Bone marrow (tissue), 2 donors: Measurements from ENCODE around the gene NGB.
"Not testable (repeated sequence)": the region's sequence is repeated elsewhere in the genome, so short reads cannot be mapped to it uniquely, and the experiment has no call there.

ENCODE experiments used
- DNase-seq, 2 donors: peaks; one replicate each; lab custom pipeline; 2025; lab: John Stamatoyannopoulos, UW

Gene NGB, protein sequence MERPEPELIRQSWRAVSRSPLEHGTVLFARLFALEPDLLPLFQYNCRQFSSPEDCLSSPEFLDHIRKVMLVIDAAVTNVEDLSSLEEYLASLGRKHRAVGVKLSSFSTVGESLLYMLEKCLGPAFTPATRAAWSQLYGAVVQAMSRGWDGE

DNA sequence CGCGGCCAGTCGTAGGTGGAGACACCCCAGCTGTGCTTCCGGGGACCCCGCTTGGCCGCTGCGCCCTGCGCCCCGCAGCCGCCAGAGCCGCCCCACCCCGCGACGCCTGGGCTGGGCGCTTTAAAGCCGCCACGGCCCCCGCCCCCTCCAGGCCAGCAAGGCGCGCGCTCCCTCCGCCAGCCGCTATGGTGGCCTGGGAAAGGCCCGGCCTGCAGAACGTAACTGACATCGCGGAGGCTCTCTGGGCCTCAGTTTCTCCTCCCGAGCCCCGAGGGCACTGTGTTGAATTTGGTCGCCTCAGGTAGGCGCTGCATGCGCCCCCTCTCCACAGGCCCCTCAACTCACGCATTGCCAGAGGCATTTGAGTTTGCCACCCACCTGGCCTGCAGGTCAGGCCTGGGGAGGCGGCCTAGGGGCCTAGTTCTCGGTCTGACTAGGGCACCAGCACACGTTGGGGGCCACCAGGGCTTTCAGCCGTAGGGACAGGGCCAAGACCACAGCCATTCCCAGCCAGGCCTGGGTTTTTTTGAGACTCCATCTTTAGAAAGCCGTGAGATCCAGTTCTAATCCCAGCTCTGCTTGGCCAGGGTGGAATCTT, at the start of gene NGB:
Gene NGB (minus strand): TSS at position 94 of the 598 bp plus-strand sequence. CDS start 269 bp downstream, outside the sequence.
- DNase-seq = no peak

DNA sequence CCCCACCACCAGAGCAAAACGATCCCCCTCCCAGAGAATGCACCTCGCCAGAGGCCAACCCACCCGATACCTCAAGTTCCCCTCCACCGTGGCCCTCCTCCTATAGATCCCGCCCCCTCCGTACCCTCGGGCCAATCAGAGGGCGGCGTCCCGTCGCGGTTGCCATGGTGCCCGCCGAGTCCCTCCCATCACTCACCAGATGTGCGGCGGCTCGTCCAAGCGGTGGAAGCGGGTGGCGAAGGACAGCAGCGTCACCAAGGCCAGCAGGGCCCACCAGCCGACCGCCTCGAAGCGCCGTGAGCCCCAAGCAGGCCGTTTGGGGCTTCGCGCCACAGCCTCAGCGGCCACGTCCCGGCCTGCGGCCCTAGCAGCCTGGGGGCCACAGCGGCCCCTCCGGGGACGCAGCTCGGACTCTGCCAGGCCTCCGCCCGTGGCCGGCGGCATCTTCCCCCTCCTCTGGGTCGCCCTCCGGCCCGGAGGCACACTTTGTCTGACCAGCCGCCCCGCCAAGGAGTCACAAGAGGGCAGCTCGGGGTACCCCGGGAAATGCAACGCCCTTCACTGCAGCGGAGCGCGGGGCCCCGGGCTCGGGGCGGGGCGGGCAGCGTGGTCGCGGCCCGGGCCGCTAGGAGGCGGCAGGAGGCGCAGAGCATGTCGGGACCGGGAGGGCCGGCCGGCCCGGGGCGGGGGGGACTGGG, 49.4 kb upstream of the NGB start, which contains the start of gene POMT2:
Gene POMT2 (minus strand): TSS at position 646 of the 698 bp plus-strand sequence. CDS start 202 bp downstream, at position 444.
- peak; percentile 77 to 86 for DNase-seq

DNA sequence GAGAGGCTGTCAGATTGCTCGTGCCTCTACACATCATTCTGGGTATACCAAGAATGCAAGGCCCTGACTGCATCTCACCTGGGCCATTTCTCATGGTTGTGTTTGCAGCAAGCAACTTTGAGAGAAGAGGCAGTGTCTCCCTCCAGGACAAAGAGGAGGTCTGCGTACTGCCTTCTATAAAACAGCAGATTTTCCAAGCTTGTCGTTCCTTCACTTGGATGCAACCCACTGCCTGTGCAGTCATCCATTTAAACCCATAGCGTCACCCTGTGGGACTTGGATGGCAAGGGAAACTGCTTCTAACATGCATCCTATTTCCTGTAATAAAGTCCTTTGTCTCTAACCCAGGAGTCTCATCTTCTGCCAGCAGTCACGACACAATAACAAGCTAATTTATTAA, 48.4 kb upstream of the NGB start:
- DNase-seq = no peak

DNA sequence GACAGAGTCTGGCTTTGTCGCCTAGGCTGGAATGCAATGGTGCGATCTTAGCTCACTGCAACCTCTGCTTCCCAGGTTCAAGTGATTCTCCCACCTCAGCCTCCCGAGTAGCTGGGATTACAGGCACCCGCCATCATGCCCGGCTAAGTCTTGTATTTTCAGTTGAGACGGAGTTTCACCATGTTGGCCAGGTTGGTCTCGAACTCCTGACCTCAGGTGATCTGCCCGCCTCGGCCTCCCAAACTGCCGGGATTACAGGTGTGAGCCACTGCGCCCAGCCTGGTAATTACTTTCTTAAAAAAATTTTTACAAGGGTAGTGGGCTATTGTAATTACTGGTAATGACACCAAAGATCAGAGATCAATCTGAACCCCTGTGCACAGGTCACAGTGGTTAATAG, 47.8 kb upstream of the NGB start:
- DNase-seq = not testable (repeated sequence)

DNA sequence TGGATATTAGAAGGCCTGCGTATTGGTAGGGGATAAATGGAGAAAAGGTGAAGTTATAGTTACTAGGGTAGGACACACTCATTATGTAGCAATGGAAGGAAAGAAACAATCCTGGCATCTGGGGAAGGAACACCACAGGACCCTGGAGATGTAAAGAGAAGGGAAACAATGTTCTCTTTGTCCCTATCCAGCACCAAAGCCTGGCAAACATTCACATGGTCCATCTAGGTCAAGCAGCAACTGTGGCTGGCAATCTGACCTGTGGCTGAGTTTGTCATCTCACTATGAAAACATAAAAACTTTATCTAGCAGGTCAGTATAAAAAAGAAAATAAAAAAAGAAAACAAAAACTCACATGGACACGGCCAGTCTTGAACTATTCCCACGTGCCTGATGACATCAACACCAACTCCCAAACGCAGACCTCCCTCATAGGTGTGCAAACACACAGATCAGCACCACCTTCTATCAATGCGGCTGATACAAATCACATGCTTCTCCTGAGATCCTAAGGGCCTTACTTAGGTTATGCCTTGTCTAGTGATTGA, 47.1 kb upstream of the NGB start:
- no peak for DNase-seq

DNA sequence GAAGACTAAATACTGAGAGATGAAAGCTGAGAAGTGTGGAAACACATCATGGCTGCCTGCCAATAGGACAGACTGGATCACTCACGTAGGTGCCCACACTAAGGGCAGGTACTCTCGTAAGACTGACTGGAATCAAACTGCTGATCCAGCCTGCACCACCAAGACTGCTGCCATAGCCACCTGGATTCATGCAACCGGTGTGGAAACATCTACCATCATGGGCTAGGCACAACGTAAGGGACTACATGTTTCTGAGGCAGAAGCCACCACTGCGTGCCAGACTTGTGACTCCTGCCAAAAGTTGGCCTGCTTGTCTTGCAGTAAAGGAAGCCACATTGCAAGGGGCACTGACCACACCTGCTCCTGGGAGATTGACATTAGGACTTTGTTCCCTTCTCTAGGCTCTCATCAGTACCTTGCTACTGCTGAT, 45.9 kb upstream of the NGB start:
- no peak for DNase-seq

DNA sequence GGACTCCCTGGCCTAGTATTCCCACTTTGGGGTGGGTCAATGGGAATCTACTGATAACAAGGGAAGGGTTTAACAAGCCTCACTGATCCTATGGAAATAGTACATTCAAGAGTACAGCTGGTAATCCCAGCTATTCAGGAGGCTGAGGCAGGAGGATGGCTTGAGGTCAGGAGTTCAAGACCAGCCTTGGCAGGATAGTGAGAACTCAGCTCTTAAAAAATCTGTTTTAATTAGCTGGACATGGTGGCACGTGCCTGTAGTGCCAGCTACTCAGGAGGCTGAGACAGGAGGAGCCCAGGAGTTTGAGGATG, 45.1 kb upstream of the NGB start:
- no peak for DNase-seq

DNA sequence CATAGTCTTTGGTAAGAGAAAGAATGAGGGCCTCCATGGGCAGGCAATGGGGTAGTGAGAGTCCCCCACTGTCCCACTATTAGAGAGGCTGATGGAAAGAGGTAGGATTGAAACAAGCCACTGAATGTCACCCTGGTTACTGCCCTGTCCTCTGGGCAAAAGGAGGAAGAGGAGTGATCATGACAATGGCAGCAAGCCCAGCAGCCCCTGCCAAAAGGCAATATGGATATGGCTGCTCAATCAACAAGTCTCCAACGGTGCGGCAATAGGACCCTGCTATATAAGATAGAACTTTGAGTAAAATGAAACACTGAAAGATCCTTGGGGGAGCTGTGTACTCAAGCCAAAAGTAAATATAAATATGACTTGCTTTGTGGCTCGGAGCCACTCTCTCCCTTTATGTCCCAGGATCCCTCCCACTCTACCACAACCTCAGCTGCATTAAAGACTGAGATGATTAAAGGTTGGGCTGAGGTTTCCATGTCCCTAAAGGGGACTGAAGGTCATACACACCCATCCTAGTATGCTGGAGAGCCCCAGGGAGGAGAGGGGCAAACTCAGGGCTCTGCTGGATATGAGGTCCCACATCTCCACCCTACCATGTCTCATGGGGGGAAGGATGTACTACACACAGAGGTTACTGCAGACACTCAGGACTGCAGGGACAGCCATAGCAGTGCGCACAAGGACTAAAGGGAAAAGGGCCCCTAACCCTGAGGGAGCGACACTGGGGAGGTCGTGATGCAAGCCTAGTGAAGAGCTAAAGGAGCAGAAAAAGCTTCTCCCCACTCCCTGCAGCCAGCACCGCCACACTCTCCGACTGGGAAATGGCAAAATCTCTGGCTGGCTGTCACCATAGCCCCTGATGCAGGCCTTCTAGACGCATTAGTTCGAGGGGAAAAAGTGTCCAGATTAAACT, 43.8 kb upstream of the NGB start:
- no peak for DNase-seq

DNA sequence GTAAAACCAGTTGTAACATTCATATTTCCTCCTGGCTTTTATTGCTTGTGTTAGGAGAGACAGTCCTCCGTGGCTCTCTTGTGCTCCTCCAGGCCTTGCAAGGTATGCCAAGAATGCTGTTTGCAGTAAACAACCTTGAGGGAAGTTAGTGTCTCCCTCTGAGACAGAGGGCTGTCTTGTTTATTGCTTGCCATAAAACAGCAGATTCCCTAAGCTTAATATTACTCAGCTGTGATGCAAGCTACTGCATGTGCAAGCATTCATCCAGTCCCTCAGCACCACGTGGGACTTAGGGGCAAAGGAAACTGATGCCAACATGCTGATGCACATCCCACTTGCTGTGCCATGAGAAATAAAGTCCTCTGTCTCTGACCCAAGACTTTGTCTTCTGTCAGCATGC, 43.0 kb upstream of the NGB start:
- DNase-seq = no peak

DNA sequence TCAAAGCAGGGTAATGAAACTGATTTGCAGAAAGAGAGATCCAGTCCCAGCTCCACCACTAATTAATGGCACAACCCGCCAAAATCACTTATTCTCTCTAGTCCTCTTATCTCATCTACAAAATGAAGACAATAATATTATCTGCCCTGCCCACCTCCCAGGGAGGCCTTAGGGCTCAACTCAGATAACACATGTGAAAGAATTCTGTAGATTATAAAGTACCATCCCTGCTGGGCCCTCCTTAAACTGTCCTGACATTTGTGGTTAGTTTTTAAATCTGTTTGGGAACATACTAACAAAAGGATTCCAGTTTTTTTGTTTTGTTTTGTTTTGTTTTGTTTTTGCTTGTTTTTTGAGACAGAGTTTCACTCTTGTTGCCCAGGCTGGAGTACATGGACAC, 42.4 kb upstream of the NGB start:
- DNase-seq = no peak

DNA sequence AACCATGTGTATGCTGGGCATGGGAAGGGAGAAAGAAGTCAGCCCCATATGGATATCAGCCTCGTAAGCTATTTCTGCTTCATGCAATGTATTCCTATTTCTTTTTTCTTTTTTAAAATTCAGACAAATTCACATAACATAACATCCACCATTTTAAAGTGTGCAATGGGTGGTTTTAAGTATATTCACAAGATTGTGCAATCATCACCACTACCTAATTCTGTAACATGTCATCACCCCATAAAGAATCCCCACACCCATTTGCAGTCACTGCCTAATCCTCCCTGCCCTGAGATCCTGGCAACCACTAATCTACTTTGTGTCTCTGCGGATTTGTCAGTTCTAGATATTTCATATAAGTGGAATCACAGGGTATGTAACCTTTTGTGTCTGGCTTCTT, 40.2 kb upstream of the NGB start:
- DNase-seq = no peak

DNA sequence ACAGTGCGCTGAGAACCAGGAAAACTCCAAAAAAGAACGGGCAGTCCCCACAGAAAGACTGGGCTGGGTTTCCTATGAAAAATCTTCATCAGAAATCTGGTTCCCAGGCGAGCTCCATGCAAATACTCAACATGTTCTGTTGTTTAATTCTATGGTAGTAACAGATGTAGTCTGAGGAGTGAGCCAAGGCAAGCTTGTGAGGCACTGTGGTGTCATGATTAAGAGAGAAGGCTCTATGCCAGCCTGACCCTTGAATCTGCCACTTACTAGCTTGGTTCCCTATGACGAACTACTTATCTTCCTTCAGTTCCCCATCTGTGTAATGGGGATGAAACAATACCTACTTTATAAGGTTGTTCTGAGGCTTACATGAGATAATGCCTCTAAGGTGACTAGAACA, 39.0 kb upstream of the NGB start:
- DNase-seq = no peak

DNA sequence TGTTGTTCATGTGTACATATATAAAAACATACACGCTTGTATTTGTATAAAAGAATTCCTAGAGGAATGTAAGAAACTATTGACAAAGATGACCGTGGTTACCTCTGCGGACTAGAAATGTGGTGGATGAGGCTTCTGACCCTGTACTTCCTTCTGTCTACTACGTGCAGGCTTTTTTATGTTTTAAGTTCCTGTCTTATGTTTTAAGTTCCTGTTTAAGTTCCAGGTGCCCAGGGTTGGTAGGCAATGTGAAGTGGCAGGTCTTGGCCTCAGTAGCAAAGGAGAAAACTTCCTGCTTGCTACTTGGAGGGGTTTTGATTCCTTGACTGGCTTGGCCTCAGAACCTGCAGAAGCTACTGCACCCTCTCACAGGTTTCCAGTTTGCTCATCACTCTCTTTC, 38.1 kb upstream of the NGB start:
- DNase-seq = peak in 1 of 2 donors; percentile 42

DNA sequence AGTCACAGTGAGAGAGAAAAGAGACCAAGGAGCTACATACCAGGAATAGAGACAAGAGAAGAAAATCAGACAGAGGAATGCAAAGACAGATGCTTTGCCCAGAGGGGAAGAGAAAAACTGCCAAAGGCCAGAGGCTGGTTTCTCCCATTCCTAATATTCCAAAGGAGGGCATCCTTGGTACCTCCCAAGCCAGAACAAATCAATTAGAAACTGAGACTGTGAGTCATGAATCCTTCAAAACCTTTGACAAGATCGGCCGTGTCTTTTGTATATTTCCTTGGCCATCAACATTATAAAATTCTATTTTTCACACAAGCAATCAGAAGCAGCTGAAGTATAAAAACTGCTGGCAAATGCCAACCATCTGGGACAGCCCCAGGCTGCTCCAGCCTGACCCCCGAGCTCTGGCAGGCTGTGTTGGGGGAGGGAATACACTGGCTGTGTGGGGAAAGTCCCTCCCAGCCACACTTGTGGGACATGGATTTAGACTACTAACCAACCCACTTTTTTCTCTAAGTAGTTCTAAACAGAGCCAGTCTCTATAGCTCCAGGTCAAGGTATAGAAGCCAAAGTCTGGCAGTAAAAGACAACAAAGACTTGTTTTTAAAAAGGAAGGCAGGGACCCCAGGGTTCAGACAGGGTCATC, 36.0 kb upstream of the NGB start:
- no peak for DNase-seq

DNA sequence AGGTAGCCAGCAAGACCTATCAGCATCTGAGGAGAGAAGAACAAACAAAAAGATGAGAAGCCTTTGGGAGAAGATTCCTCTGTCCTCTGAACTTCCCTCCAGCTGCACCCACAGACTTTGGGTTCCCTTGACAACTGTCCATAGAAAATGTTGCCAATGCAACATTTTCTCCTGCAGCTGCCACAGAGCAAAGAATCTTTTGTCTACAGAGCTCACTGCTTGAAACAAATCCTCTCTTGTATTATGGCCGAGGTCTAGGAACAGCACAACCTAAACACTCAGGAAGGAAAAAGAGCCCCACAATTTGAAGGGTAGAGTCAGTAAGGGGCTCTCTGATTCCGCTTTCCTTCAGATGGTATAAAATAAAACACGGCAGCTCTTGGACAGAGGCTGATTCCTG, 35.4 kb upstream of the NGB start:
- no peak for DNase-seq

DNA sequence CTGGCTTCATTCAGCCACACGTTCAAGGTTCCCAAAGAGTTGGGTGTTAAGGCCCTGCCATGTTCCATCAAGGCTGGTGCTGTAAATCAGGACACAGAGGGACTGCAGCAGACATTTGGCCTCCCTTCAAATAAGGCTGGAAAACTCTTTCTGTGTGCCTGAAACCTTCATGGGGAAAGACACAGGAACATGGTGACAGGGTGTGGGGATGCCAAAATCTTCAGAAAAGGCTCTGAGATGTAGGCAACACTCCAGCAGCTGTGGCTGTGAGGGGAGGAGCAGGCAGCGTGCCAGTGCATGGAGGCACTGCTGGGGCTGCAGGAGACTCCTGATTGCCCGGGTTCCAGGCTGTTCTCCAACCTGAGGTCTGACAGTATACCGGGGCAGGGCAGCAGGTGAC, 34.7 kb upstream of the NGB start:
- DNase-seq = no peak

DNA sequence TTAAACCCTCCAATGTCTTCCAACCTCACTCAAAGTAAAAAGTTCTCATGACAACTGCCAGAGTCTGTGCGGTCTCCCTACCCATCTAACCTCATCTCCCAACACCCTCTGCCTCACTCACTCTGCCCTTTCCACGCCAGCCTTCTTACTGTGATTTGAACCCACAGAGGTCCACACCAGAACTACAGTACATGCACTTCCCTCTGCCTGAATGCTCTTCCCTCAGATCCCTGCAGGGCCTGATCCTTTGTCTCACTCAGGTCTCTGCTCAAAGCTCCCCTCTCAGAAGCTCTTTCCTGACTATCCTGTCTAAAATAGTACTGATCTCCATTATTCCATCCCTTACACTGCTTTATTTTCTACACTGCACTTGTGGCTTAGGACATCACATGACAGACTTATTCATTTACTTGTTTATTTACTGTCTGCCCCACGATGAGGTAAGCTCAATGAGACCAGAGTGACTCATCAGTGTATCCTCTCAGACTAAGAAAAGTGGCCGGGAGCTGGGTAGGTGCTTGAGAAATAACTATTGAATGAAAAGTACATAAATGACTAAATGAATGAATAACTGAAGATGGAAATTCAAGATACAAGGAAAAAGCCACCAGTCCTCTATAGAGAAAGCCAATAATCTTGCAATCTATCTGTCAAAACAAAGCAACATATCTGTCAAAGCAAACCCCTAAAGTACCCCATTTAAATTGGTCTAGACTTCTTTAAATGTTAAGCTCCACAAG, 32.6 kb upstream of the NGB start:
- DNase-seq = peak in 1 of 2 donors; percentile 37

DNA sequence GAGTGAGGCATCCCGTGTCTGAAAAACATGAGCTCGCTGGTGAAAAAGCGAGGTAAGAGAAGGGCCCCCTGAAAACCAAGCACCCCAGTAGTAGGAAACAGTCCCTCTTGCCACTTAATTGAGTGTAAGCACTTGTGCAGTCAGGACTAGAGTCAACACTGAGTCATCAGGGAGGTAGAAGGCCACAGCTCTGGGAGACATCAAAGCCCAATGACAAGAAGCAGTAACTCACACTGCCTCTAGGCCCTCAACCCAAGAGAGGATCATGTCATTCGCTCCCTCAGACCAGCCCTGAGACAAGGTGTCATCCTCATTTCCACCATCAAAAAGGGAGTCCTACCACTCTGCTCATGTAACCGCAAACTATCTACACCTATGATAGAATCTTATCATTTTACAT, 31.9 kb upstream of the NGB start:
- peak in 1 of 2 donors; percentile 11 for DNase-seq

DNA sequence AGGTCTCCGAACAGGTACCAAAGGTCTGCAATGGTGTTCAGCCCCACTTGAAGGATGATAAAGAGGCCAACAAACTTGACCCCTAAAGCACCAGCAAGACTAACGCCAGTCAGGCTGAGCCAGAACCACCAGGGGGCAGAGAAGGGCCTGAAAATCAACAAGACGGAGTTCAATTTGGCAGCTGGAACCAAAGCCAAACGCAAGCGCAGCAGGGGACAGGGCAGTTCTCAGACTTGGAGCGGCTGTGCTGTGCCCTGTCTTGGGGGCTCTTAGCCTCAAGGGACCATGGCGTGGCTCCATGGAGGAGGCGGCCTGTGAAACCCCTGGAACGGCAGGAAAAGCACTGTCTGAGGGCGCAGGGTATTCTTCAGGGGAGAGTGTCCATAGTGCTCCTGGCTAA, 30.1 kb upstream of the NGB start:
- peak; percentile 13 to 24 for DNase-seq

DNA sequence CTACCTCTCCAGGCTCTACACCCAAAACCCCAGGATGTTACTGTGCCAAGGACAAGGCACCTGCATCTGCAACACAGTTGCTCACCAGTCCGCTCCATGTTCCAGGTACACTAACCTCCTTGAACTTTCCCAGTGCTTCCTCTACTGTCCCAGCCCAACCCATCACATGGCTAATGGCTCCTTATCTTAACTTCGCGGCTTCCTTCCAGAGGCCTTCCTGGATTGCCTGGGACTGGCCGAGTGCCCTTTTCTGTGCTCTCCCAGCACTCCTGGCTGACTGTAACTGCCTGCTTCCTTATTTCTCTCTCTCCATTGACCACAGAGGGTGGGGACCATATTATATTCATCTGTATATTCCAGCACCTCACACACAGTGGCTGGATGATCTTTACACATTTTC, 28.8 kb upstream of the NGB start:
- no peak for DNase-seq

DNA sequence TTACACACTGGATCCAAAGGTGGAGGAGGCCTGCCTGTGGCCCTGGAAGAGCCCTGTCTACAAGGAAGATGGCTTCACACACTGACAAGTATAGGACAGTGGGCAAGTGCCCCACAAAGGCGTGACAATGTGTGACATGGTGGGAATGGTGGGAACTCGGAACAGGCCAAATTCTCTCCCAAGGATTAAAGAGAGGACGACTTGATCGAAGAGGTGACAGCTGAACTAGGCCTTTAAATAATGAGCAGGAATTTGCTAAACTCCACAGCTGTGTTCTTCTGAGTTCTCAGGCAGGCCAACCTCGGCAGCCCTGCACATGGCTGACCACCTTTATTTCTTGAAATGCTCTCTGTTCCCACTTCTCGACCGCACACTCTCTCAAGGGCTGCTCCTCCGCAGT, 25.9 kb upstream of the NGB start:
- DNase-seq = no peak
